ENCODE results near the gene PIGL.

- TF ChIP-seq POLR2A (IDR thresholded peaks at IDR 0.05) (no peak), CTCF (IDR thresholded peaks at IDR 0.05) (no peak)
These were observed 85.8 kb downstream of the PIGL start for GRCh38 chr17:16302856-16303255.

Measured in tibial nerve (tissue), 3 donors.